Uterus (tissue), 4 donors: ENCODE results near the gene FHIT. TPM values are rescaled to one million over a fixed set of nuclear protein-coding genes. Genes with fewer than 3 reads are reported as not detected.
"Not testable (repeated sequence)": the region's sequence is repeated elsewhere in the genome, so short reads cannot be mapped to it uniquely, and the experiment has no call there.

Experiments used
- DNase-seq, 2 donors: peaks; one replicate each; pipeline ENCODE4 v3.0.0-alpha.2; 2019 to 2020
- H3K27ac ChIP-seq, 2 donors: fragments of 200-600 bp; sonication (generic); 1 replicate in 1 of 2; 2 replicates in 1 of 2; pipeline ENCODE4 v1.5.1; 2016 to 2018
- H3K27me3 ChIP-seq, 2 donors: fragments of 200-600 bp; sonication (generic); one replicate each; pipeline ENCODE4 v1.5.1; 2018 to 2019; ENCODE audit warnings: control low read depth in 1 of 2
- H3K36me3 ChIP-seq, 2 donors: fragments of 200-600 bp; sonication (generic); one replicate each; pipeline ENCODE4 v1.5.1; 2019; ENCODE audit warnings: control low read depth in 1 of 2
- H3K4me1 ChIP-seq, 2 donors: fragments of 200-600 bp; sonication (generic); one replicate each; pipeline ENCODE4 v1.5.1; 2018 to 2019; ENCODE audit warnings: control low read depth in 1 of 2
- H3K4me3 ChIP-seq, 2 donors: fragments of 200-600 bp; sonication (generic); 1 replicate in 1 of 2; 2 replicates in 1 of 2; pipeline ENCODE4 v1.5.1; 2018 to 2019; ENCODE audit warnings: mild to moderate bottlenecking in 1 of 2
- H3K9me3 ChIP-seq, 2 donors: fragments of 200-600 bp; sonication (generic); one replicate each; pipeline ENCODE4 v1.5.1; 2019; ENCODE audit warnings: control low read depth in 1 of 2
- POLR2A ChIP-seq, 2 donors: fragments of 450-650 bp; IDR thresholded peaks; one replicate each; pipeline ENCODE4 v1.6.1; 2016; ENCODE audit warnings: antibody characterized with exemption in 2 of 2, mild to moderate bottlenecking in 1 of 2, moderate library complexity in 1 of 2
- intact Hi-C: fragments of 100-400 bp; cut with DNase I; formaldehyde crosslinking; loops from one replicate; pipeline ENCODE4 v1.15.1; 2023; ENCODE audit warnings: low total_unique reads
- total RNA-seq, 4 donors: library from RNA; depleted of rRNA in 3 of 4; stranded (reverse); fragments of >200 nt in 3 of 4; gene quantifications; one replicate each; pipeline versions ENCODE4 v1.1.0 to v1.2.4, GENCODE V29; 2014 to 2023
- TF ChIP-seq, protein P1 (sequence below), 4 experiments: fragments of 200-600 bp in 2 of 4; fragments of 450-650 bp in 2 of 4; sonication (generic) in 2 of 4; IDR thresholded peaks; one replicate each; pipeline ENCODE4 v1.5.1; 2016 to 2019; ENCODE audit warnings: antibody characterized with exemption in 4 of 4, mild to moderate bottlenecking in 2 of 4, moderate library complexity in 1 of 4
- donor health status: DM: yes; HTN: yes; CAD: no.

FHIT gene
- total RNA-seq, 4 donors from 2014 or later, result 1.3 to 15.2 (median 7.3) TPM

DNA sequence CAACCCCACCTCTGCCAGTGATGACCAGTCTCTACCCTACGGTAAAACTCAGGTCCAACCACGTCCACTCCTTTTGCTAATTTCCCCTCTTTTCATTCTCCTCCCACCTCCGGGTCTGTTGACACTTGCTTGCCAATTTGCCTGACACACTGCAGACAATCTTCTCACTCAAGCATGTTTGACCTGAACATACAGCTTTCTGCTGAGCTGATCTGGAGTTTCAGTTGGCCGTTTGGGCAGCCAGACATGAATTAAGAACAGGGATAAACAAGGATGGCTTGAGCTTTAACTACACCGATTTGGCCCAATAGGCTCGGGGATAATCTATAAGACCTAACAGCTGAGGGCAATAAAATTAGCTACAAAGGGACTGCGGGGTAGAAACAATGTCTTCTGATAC, 1442.8 kb downstream of the FHIT start:
- intact Hi-C loops, result no loop called here
- TF ChIP-seq POLR2A (IDR thresholded peaks at IDR 0.05), result no peak
- TF ChIP-seq, protein P1, sequence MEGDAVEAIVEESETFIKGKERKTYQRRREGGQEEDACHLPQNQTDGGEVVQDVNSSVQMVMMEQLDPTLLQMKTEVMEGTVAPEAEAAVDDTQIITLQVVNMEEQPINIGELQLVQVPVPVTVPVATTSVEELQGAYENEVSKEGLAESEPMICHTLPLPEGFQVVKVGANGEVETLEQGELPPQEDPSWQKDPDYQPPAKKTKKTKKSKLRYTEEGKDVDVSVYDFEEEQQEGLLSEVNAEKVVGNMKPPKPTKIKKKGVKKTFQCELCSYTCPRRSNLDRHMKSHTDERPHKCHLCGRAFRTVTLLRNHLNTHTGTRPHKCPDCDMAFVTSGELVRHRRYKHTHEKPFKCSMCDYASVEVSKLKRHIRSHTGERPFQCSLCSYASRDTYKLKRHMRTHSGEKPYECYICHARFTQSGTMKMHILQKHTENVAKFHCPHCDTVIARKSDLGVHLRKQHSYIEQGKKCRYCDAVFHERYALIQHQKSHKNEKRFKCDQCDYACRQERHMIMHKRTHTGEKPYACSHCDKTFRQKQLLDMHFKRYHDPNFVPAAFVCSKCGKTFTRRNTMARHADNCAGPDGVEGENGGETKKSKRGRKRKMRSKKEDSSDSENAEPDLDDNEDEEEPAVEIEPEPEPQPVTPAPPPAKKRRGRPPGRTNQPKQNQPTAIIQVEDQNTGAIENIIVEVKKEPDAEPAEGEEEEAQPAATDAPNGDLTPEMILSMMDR (IDR thresholded peaks at IDR 0.05), result no peak

DNA sequence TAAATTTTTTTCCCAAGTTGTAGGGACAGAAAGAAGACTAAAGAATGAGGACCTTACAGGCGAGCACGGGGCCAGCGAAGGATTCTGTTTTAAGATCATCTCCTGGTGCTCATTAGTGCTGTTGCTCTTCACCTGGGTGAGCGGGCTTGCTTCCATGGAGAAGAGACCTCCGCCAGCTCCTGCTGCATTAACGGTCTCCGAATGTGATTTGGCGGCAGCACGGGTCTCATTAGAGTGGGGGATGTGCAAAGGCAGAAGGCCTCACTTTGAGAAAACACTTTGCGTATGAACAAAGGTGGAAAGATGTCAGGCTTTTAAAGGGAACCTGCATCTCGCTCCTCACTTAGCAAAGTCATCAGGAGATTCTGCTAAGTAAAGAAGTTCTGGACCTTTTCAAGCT, 1448.0 kb downstream of the FHIT start:
- Histone ChIP-seq H3K27me3 (no peaks in the 10 kb centered on the region), H3K36me3 (no peaks in the 10 kb centered on the region), H3K4me3 (no peak overlapping the region), H3K9me3 (no peaks in the 10 kb centered on the region), H3K4me1 (no peaks in the 10 kb centered on the region), H3K27ac (no peak overlapping the region)
- no peak for DNase-seq
- intact Hi-C loops, result no loop called here
- TF ChIP-seq POLR2A (IDR thresholded peaks at IDR 0.05), result no peak

More for the DNA sequence above, 1442.8 kb downstream of the FHIT start:
- no peaks in the 10 kb centered on the region for H3K4me1 ChIP-seq
- no peak for DNase-seq
- no peak overlapping the region for H3K4me3 ChIP-seq
- H3K36me3 ChIP-seq, result no peaks in the 10 kb centered on the region
- H3K9me3 ChIP-seq, result no peaks in the 10 kb centered on the region
- no peaks in the 10 kb centered on the region for H3K27me3 ChIP-seq
- no peak overlapping the region for H3K27ac ChIP-seq

DNA sequence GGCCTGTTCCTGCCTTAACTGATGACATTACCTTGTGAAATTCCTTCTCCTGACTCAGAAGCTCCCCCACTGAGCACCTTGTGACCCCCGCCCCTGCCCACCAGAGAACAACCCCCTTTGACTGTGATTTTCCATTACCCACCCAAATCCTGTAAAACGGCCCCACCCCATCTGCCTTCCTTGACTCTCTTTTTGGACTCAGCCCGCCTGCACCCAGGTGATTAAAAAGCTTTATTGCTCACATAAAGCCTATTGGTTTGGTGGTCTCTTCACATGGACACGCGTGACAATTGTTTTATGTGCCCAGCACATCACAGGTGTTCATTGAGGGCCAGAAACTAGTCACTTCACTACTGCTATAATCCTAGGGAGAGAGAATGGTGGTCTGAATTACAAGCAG, 1448.8 kb downstream of the FHIT start:
- H3K27ac ChIP-seq, intact Hi-C loops: not testable (repeated sequence)

DNA sequence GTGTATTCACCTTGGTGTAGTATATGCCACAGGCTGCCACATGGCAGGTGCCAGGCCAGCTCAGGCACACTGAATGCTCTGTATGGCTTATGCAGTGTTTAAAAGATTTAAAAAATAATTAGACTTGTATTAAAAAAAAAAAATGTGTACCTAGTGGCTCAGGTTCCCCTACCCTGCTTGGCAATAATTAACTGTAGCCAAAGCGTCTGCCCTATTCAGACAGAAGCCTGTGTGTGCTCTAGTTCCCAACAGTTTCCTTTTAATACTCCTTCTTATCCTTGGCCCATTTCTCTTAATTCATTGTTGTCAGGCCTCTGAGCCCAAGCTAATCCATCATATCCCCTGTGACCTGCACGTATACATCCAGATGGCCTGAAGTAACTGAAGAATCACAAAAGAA, 1449.2 kb downstream of the FHIT start:
- H3K9me3 ChIP-seq, result no peaks in the 10 kb centered on the region
- H3K4me3 ChIP-seq, result no peak overlapping the region
- intact Hi-C loops, result no loop called here
- TF ChIP-seq, protein P1 (IDR thresholded peaks at IDR 0.05), result no peak
- TF ChIP-seq POLR2A (IDR thresholded peaks at IDR 0.05), result no peak
- H3K27me3 ChIP-seq, result no peaks in the 10 kb centered on the region
- no peak for DNase-seq
- H3K27ac ChIP-seq, result no peak overlapping the region
- H3K4me1 ChIP-seq, result no peaks in the 10 kb centered on the region
- H3K36me3 ChIP-seq, result no peaks in the 10 kb centered on the region

More for the DNA sequence above, 1448.8 kb downstream of the FHIT start:
- not testable (repeated sequence) for H3K4me1 ChIP-seq, H3K27me3 ChIP-seq, H3K36me3 ChIP-seq, H3K4me3 ChIP-seq, DNase-seq, H3K9me3 ChIP-seq

DNA sequence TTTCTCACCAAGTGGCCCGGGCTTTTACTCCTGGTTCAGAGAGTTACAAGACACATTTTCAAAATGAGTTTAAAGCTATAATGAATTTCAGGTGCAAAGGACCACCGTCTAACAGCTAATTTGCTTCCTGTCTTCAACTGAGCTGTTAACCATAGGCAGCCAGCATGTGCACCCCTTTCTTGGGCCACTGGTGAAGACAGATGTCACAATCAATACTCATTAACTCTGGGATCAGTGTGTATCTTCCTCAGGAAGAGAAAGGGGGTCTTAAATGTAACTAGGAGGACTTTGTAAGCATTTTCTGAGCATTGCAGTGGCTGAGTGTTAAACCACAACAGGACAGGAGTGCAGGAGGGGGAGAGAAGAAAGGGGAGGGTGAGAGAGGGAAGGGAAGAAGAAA, 1450.8 kb downstream of the FHIT start:
- no peaks in the 10 kb centered on the region for H3K9me3 ChIP-seq
- no peak for DNase-seq
- H3K4me3 ChIP-seq, result no peak overlapping the region
- TF ChIP-seq POLR2A (IDR thresholded peaks at IDR 0.05), result no peak
- TF ChIP-seq, protein P1 (IDR thresholded peaks at IDR 0.05), result no peak
- H3K36me3 ChIP-seq, result no peaks in the 10 kb centered on the region
- H3K4me1 ChIP-seq, result no peaks in the 10 kb centered on the region
- intact Hi-C loops, result no loop called here
- H3K27me3 ChIP-seq, result no peaks in the 10 kb centered on the region
- no peak overlapping the region for H3K27ac ChIP-seq

DNA sequence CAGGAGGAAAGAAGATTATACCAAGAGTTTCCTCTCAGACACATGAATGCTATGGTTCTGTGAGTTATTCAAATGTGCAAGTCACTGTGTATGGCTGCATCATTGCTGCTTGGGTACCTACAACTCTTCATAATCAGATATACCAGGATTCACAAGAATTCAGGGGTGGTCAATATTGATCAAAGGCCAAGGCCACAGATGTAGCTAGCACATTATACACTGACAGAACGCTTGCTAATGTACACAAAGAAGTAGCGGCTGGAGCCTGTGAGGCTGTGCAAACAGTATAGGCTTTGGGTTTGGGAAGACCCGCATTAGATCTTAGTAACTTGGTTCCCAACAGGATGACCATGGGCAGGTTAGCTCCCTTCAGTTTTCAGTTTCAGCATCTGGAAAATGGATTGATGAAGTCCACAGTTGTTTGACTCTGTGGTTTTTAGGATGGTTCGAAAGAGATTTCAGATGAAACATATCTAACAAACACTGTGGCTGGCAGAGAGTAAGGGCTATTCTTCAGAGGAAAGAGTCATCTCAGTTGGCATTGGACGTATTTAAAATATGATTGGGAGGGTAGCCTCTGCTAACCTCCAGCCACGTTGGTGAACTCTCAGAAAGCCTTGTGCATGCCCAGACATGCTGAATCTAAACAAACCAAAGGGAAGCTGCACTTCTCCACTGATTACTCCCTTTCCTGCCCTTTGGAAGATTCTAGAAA, 1452.7 kb downstream of the FHIT start:
- TF ChIP-seq, protein P1 (IDR thresholded peaks at IDR 0.05), result no peak
- no peak overlapping the region for H3K4me3 ChIP-seq
- intact Hi-C loops, result no loop called here
- H3K27ac ChIP-seq, result no peak overlapping the region
- H3K36me3 ChIP-seq, result no peaks in the 10 kb centered on the region
- no peaks in the 10 kb centered on the region for H3K27me3 ChIP-seq
- H3K9me3 ChIP-seq, result no peaks in the 10 kb centered on the region
- H3K4me1 ChIP-seq, result no peaks in the 10 kb centered on the region
- no peak for DNase-seq
